GM10847 (cell line): Measurements from ENCODE around the gene CLEC14A.

ENCODE experiments used
- POLR2A ChIP-seq: IDR thresholded peaks from 2 replicates; pipeline ENCODE4 v1.6.1; 2011; ENCODE audit not compliant: insufficient read length; ENCODE audit errors: extremely low read depth

CLEC14A gene

DNA sequence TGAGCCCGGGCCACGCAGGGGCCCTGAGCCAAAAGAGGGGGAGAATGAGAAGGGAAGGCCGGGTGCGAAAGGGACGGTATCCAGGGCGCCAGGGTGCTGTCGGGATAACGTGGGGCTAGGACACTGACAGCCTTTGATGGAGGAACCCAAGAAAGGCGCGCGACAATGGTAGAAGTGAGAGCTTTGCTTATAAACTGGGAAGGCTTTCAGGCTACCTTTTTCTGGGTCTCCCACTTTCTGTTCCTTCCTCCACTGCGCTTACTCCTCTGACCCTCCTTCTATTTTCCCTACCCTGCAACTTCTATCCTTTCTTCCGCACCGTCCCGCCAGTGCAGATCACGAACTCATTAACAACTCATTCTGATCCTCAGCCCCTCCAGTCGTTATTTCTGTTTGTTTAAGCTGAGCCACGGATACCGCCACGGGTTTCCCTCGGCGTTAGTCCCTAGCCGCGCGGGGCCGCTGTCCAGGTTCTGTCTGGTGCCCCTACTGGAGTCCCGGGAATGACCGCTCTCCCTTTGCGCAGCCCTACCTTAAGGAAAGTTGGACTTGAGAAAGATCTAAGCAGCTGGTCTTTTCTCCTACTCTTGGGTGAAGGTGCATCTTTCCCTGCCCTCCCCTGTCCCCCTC lies 45.2 kb downstream of the CLEC14A start:
- no peak for TF ChIP-seq POLR2A

DNA sequence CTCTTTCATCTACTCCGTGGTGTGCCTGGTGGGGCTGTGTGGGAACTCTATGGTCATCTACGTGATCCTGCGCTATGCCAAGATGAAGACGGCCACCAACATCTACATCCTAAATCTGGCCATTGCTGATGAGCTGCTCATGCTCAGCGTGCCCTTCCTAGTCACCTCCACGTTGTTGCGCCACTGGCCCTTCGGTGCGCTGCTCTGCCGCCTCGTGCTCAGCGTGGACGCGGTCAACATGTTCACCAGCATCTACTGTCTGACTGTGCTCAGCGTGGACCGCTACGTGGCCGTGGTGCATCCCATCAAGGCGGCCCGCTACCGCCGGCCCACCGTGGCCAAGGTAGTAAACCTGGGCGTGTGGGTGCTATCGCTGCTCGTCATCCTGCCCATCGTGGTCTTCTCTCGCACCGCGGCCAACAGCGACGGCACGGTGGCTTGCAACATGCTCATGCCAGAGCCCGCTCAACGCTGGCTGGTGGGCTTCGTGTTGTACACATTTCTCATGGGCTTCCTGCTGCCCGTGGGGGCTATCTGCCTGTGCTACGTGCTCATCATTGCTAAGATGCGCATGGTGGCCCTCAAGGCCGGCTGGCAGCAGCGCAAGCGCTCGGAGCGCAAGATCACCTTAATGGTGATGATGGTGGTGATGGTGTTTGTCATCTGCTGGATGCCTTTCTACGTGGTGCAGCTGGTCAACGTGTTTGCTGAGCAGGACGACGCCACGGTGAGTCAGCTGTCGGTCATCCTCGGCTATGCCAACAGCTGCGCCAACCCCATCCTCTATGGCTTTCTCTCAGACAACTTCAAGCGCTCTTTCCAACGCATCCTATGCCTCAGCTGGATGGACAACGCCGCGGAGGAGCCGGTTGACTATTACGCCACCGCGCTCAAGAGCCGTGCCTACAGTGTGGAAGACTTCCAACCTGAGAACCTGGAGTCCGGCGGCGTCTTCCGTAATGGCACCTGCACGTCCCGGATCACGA lies 46.0 kb downstream of the CLEC14A start:
- no peak for TF ChIP-seq POLR2A

DNA sequence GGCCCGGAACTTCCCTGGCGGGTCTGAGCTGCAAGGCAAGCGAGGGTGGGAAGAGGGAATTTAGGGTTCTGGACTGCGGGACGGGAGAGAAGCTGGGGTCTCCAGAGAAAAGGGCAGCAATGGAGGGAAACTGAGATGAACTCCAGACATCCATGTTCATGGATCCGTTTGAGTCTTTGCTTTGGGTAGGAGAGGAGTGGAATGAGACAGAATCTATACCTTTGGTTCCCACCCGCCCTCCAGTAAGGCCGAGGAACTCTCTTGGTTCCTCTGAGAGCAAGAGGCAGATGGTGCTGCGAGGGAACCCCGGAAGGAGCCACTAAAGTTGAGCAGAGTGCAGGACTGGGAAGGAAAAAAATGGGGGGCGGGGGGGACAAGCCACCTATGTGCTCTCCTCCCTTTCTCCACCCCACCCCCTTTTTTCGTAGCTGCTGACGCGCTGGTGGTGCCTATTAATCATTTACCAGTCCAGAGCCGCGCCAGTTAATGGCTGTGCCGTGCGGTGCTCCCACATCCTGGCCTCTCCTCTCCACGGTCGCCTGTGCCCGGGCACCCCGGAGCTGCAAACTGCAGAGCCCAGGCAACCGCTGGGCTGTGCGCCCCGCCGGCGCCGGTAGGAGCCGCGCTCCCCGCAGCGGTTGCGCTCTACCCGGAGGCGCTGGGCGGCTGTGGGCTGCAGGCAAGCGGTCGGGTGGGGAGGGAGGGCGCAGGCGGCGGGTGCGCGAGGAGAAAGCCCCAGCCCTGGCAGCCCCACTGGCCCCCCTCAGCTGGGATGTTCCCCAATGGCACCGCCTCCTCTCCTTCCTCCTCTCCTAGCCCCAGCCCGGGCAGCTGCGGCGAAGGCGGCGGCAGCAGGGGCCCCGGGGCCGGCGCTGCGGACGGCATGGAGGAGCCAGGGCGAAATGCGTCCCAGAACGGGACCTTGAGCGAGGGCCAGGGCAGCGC lies 47.0 kb downstream of the CLEC14A start:
- no peak for TF ChIP-seq POLR2A

DNA sequence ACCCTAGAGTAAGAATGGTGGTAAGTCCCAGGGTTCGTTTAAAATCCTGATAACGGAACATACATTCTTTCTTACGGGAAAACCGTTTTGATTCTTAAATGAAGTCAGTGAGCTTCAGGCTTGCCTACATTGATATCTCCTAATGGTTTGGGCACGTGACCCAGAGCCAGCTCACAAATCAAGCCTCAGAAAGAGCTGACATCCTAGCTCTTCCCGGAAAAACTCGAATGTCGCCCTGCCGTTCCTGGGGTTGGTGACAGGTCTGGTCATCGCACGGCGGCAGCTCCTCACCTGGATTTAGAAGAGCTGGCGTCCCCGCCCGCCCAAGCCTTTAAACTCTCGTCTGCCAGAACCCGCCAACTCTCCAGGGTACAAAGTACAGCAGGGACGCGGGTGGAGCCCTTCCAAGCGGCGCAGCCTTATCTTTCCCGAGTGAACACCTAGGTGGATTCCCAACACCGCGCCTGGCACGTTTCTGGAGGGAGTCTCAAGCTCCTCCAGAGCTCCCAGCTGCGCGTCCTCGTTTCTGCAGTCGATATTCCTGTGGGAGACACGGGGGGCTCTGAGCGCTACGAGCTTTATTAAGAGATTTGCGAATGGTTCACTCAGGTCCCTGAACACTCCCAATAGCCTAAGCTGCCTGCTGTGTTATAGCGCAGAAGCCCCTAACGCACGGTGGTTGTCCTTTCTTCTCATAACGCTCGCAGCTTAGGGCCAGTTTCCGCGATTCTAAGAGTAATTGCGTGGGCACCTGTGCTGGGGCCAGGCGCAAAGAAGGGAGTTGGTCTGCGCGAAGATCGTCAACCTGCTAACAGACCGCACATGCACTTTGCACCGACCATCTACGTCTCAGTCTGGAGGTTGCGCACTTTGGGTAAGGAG lies 47.9 kb downstream of the CLEC14A start, which contains the start of gene SSTR1:
Gene SSTR1 (plus strand): TSS at position 169 of the 882 bp plus-strand sequence. CDS start 1,486 bp downstream, outside the sequence.
- no peak for TF ChIP-seq POLR2A

DNA sequence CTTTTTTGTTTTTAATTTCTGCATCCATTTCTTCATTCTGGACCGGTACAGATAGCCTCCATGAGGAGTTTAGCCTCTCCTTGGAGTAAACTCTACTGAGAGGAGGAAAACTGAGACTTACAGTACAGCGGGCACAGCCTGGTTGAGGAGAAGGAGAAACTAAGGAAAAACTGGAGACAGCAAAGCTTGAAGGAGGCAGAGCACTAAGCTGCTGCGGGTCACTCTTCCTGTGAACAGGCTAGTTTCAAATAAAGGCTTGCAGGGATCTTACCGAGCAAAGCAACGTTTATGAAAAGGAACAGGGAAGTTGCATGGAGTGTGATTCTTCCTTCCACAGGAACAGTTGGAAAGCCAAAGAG lies 48.5 kb downstream of the CLEC14A start:
- no peak for TF ChIP-seq POLR2A

DNA sequence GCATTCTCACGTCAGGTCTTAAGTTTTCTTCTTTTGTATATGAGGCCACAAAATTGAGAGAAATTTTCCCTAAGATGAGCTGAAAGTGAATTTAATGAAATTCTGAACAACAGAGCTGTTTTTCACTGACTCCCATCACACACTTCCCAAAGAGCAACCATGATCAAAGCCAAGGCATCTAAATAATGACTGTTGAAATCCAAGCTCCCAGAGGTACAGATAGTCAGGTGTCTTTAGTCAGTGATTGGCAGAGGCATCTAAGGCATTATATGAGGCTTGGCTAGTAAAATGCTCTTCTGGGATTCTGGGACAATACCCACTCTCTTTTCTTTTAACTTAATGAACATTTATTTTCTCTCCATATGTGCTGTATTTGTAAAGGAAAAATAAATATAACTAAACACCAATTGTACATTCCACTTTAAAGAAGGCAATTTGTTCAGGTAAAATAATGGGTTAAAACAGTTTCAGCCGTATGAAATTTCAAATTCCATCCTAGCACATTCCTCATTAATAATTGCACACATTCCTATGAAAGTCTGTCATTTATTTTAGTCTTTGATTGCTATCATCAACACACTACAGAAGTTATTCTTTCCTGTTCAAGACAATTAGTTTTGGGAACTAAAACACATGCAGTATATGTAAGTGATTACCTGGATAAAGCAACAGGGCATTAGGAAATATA lies 49.1 kb downstream of the CLEC14A start:
- TF ChIP-seq POLR2A = no peak

DNA sequence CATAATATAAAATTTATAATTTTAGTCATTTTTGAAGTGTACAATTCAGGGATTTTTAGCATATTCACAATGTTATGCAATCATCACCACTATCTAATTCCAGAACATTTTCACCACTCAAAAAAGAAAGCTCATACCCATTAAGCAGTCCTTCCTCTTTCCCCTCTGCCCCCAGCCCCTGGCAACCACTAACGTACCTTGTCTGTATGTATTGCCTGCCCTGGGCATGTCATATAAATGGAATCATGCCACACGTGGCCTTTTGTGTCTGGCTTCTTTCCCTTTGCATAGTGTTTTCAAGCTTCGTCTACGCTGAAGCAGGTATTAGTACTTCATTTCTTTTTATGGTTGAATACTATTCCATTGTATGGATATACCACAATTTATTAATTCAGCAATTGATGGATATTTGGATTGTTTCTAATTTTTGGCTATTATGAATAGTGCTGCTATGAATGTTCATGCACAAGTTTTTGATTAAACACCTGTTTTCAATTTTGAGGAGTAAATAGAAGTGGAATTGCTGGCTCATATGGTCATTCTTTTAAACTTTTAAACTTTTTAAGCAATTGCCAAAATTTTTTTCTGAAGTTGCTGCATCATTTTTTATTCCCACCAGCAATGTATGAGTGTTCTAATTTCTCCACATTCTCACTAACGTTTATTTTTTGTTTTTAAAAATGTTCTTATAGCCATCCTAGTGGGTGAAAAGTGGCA lies 49.8 kb downstream of the CLEC14A start:
- TF ChIP-seq POLR2A = no peak

DNA sequence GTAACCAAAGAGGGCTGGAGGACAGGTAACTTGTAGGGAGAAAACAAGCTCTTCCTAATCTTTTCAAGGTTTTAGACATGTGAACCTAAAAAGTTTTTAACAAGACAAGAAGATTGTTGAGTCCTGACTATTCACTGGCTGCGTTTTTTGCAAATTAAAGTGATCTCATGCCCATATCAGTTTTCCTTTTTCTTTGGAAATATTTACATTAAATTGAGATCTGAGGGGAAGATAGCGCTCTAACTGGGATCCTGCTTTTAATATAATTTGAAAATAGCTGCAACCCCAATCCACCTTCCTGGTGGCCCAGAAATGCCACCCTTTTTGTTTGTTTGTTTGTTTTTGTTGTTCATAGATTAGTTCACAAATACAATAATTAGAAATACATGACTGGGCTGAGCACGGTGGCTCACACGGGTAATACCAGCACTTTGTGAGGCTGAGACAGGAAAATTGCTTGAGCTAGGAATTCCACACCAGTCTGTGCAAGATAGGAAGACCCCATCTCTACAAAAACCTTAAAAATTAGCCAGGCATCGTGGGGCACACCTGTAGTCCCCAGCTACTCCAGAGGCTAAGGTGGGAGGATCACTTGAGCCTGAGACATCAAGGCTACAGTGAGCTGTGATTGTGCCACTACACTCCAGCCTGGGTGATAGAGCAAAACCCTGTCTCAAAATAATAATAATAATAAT lies 50.6 kb downstream of the CLEC14A start:
- TF ChIP-seq POLR2A = no peak

DNA sequence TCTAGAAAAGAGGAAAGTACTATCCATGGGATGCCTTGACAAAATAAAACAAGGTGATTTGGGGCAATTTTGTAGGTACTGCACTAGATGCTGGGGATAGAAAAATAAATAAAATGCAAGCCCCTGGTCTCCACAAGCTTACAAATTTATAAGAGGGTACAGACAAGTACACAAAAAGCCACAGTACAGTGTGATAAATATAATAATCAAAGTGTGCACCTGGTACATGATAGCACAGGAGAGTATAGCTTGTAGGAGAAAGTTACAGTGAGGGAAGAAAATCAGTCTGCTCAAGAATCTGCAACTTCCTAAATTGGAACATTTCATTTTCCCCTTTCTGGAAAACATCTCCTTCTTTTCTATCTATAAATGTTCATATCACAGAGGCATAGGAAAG lies 51.2 kb downstream of the CLEC14A start:
- TF ChIP-seq POLR2A = no peak
